Measurements from ENCODE around the gene STXBP6.
A peak's percentile ranks its signal among the peaks of the same experiment; 100 is the strongest.
"Not testable (repeated sequence)": the region's sequence is repeated elsewhere in the genome, so short reads cannot be mapped to it uniquely, and the experiment has no call there.

STXBP6 gene

GRCh38 chr14:24943024-24943423 lies 106.9 kb downstream of the STXBP6 start:
- intact Hi-C loops (cut with DNase I; ENCODE audit: low total_unique reads): no loop called here
- H3K27ac ChIP-seq: no peak overlapping the region

GRCh38 chr14:24941719-24942118 lies 108.2 kb downstream of the STXBP6 start:
- TF ChIP-seq CTCF (IDR thresholded peaks at IDR 0.05): no peak
- no peak overlapping the region for H3K4me3 ChIP-seq

More at GRCh38 chr14:24943024-24943423, 106.9 kb downstream of the STXBP6 start:
- no peak for TF ChIP-seq CTCF (IDR thresholded peaks at IDR 0.05)
- Histone ChIP-seq H3K9me3 (no peaks in the 10 kb centered on the region), H3K4me3 (no peak overlapping the region), H3K36me3 (no peaks in the 10 kb centered on the region), H3K27me3 (no peaks in the 10 kb centered on the region), H3K4me1 (no peaks in the 10 kb centered on the region)
- DNase-seq: peak in 1 of 2 donors; percentile 49

GRCh38 chr14:24940213-24940783 lies 109.6 kb downstream of the STXBP6 start:
- Histone ChIP-seq H3K36me3 (no peaks in the 10 kb centered on the region), H3K27ac (no peak overlapping the region), H3K4me3 (no peak overlapping the region), H3K27me3 (no peaks in the 10 kb centered on the region), H3K4me1 (no peaks in the 10 kb centered on the region), H3K9me3 (no peaks in the 10 kb centered on the region)
- DNase-seq: no peak
- intact Hi-C loops (cut with DNase I; ENCODE audit: low total_unique reads): no loop called here
- TF ChIP-seq CTCF (IDR thresholded peaks at IDR 0.05): no peak

More at GRCh38 chr14:24941719-24942118, 108.2 kb downstream of the STXBP6 start:
- Histone ChIP-seq H3K27ac (no peak overlapping the region), H3K9me3 (no peaks in the 10 kb centered on the region), H3K27me3 (no peaks in the 10 kb centered on the region), H3K4me1 (no peaks in the 10 kb centered on the region), H3K36me3 (no peaks in the 10 kb centered on the region)
- DNase-seq: no peak
- intact Hi-C loops (cut with DNase I; ENCODE audit: low total_unique reads): no loop called here

- DNase-seq: no peak
- Histone ChIP-seq H3K4me1 (no peaks in the 10 kb centered on the region), H3K9me3 (no peaks in the 10 kb centered on the region), H3K4me3 (no peak overlapping the region), H3K27ac (no peak overlapping the region), H3K27me3 (no peaks in the 10 kb centered on the region), H3K36me3 (no peaks in the 10 kb centered on the region)
- intact Hi-C loops (cut with DNase I; ENCODE audit: low total_unique reads): no loop called here
- no peak for TF ChIP-seq CTCF (IDR thresholded peaks at IDR 0.05)
Measured at GRCh38 chr14:24938593-24938992, 111.4 kb downstream of the STXBP6 start.

GRCh38 chr14:24937300-24937699 lies 112.6 kb downstream of the STXBP6 start:
- no peak overlapping the region for H3K27ac ChIP-seq
- intact Hi-C loops (cut with DNase I; ENCODE audit: low total_unique reads): no loop called here
- H3K4me1 ChIP-seq: no peaks in the 10 kb centered on the region

GRCh38 chr14:24936773-24937172 lies 113.2 kb downstream of the STXBP6 start:
- H3K27ac ChIP-seq; DNase-seq; intact Hi-C loops (cut with DNase I; ENCODE audit: low total_unique reads); H3K9me3 ChIP-seq; H3K4me3 ChIP-seq; H3K27me3 ChIP-seq; H3K4me1 ChIP-seq; H3K36me3 ChIP-seq: not testable (repeated sequence)

More at GRCh38 chr14:24937300-24937699, 112.6 kb downstream of the STXBP6 start:
- no peak for DNase-seq
- no peaks in the 10 kb centered on the region for H3K36me3 ChIP-seq
- H3K27me3 ChIP-seq: no peaks in the 10 kb centered on the region
- no peak overlapping the region for H3K4me3 ChIP-seq
- TF ChIP-seq CTCF (IDR thresholded peaks at IDR 0.05): no peak
- no peaks in the 10 kb centered on the region for H3K9me3 ChIP-seq
